GM23248 (cell line): ENCODE data around the gene TM4SF4. TPM values are rescaled to one million over a fixed set of nuclear protein-coding genes. Genes with fewer than 3 reads are reported as not detected.
A peak's percentile ranks its signal among the peaks of the same experiment; 100 is the strongest.

Source experiments
- DNase-seq: peaks from one replicate; pipeline ENCODE4 v3.0.0-alpha.2; 2015
- H2AFZ ChIP-seq: fragments of 200-600 bp; sonication (generic); 2 replicates; pipeline ENCODE4 v1.6.1; 2016; ENCODE audit warnings: antibody characterized with exemption
- H3F3A ChIP-seq: fragments of 200-600 bp; sonication (generic); 2 replicates; pipeline ENCODE4 v1.6.1; 2016; ENCODE audit warnings: mild to moderate bottlenecking, antibody characterized with exemption, mixed run types; ENCODE audit not compliant: insufficient read depth
- H3K27ac ChIP-seq: fragments of 200-600 bp; sonication (generic); 2 replicates; pipeline ENCODE4 v1.5.1; 2016; ENCODE audit warnings: mild to moderate bottlenecking
- H3K27me3 ChIP-seq: fragments of 200-600 bp; sonication (generic); replicated peaks from 2 replicates; pipeline ENCODE4 v1.6.1; 2016; ENCODE audit warnings: mild to moderate bottlenecking; ENCODE audit not compliant: insufficient read depth
- H3K36me3 ChIP-seq: fragments of 200-600 bp; sonication (generic); 2 replicates; pipeline ENCODE4 v1.6.1; 2016; ENCODE audit warnings: low read depth, mild to moderate bottlenecking
- H3K4me1 ChIP-seq: fragments of 200-600 bp; sonication (generic); 2 replicates; pipeline ENCODE4 v1.6.1; 2016; ENCODE audit warnings: mild to moderate bottlenecking; ENCODE audit not compliant: insufficient read depth
- H3K4me2 ChIP-seq: fragments of 200-600 bp; sonication (generic); one replicate; pipeline ENCODE4 v1.6.1; 2016; ENCODE audit warnings: mild to moderate bottlenecking; ENCODE audit not compliant: unreplicated experiment
- H3K4me3 ChIP-seq: fragments of 200-600 bp; sonication (generic); 2 replicates; pipeline ENCODE4 v1.5.1; 2016; ENCODE audit warnings: mild to moderate bottlenecking
- H3K79me2 ChIP-seq: fragments of 200-600 bp; sonication (generic); 2 replicates; pipeline ENCODE4 v1.6.1; 2016; ENCODE audit warnings: mild to moderate bottlenecking; ENCODE audit not compliant: insufficient read depth
- H3K9ac ChIP-seq: fragments of 200-600 bp; sonication (generic); 2 replicates; pipeline ENCODE4 v1.6.1; 2016; ENCODE audit warnings: mild to moderate bottlenecking
- H3K9me2 ChIP-seq: fragments of 200-600 bp; sonication (generic); 2 replicates; pipeline ENCODE4 v1.6.1; 2016; ENCODE audit warnings: mixed run types, mild to moderate bottlenecking, moderate library complexity; ENCODE audit not compliant: insufficient read depth
- H3K9me3 ChIP-seq: fragments of 200-600 bp; sonication (generic); one replicate; pipeline ENCODE4 v1.6.1; 2017; ENCODE audit warnings: low read depth
- H4K20me1 ChIP-seq: fragments of 200-600 bp; sonication (generic); 2 replicates; pipeline ENCODE4 v1.6.0; 2016; ENCODE audit not compliant: insufficient read depth
- EZH2 ChIP-seq: fragments of 200-600 bp; sonication (generic); IDR thresholded peaks from 2 replicates; pipeline ENCODE4 v1.6.1; 2018; ENCODE audit warnings: antibody characterized with exemption, mild to moderate bottlenecking; ENCODE audit not compliant: insufficient read depth, poor library complexity, severe bottlenecking
- EZH2phosphoT487 ChIP-seq: fragments of 200-600 bp; sonication (generic); IDR thresholded peaks from 2 replicates; pipeline ENCODE4 v1.6.1; 2018; ENCODE audit warnings: antibody characterized with exemption, moderate library complexity, mild to moderate bottlenecking, low read depth; ENCODE audit not compliant: insufficient read depth
- WGBS, 2 experiments: methylation state at CpG; one replicate each; pipeline ENCODE4 v1.1.6; 2015 to 2017; ENCODE audit warnings: low lambda C conversion rate in 2 of 2, low coverage in 1 of 2; ENCODE audit errors: missing lambda C conversion rate in 2 of 2; 5-methylcytosine and 5-hydroxymethylcytosine counted together
- in situ Hi-C: fragments of 300-500 bp; cut with MboI; formaldehyde crosslinking; loops from 2 replicates; pipeline ENCODE4 v1.15.0; 2020
- polyA plus RNA-seq: library from polyadenylated mRNA; unstranded; fragments of >200 nt; fragmentation: Nextera tagmentation; extraction: Ambion mirVana; gene quantifications from 2 replicates; pipeline ENCODE4 v1.2.1, GENCODE V29; 2016
- total RNA-seq: library from RNA; depleted of rRNA; stranded (reverse); fragments of >200 nt; shearing (Covaris generic); gene quantifications from 2 replicates; pipeline ENCODE4 v1.2.3, GENCODE V29; 2014

The TM4SF4 gene
- total and polyA plus RNA-seq, 2 experiments from 2014 or later, result 0.96 to 0.97 TPM

GRCh38 chr3:149459491-149460059, 14.9 kb upstream of the TM4SF4 start:
- no peaks in the 10 kb centered on the region for H4K20me1 ChIP-seq
- no peak overlapping the region for H3K4me3 ChIP-seq
- no peak for DNase-seq
- H3K4me1 ChIP-seq, result peaks cover 41% of the 10 kb centered on the region
- no peaks in the 10 kb centered on the region for H3K27me3 ChIP-seq
- H3K36me3 ChIP-seq, result no peaks in the 10 kb centered on the region
- H3K4me2 ChIP-seq, result no peak overlapping the region
- no peak overlapping the region for H3K27ac ChIP-seq
- H3K79me2 ChIP-seq, result no peaks in the 10 kb centered on the region
- in situ Hi-C loops, result no loop called here
- 0 out of 2 replicates have a peak overlapping the region, but pooled peaks have one; percentile 1 for H2AFZ ChIP-seq
- TF ChIP-seq EZH2, result no peak
- TF ChIP-seq EZH2phosphoT487, result no peak
- H3K9me3 ChIP-seq, result no peaks in the 10 kb centered on the region
- peaks cover 26% of the 10 kb centered on the region for H3F3A ChIP-seq
- 90 to 91% methylated on average over 6 of the region's 6 CpGs for WGBS, 2 experiments
- H3K9me2 ChIP-seq, result no peaks in the 10 kb centered on the region
- no peak overlapping the region for H3K9ac ChIP-seq

GRCh38 chr3:149460117-149460516, 14.4 kb upstream of the TM4SF4 start:
- no peaks in the 10 kb centered on the region for H3K79me2 ChIP-seq
- 0 out of 2 replicates have a peak overlapping the region, but pooled peaks have one; percentile 1 for H2AFZ ChIP-seq
- in situ Hi-C loops, result no loop called here
- no peak for TF ChIP-seq EZH2
- TF ChIP-seq EZH2phosphoT487, result no peak
- H3K27ac ChIP-seq, result no peak overlapping the region
- H3K9me3 ChIP-seq, result no peaks in the 10 kb centered on the region
- no peak overlapping the region for H3K4me2 ChIP-seq
- WGBS, 2 experiments, result 24 to 29% methylated on average over 1 of the region's 1 CpG
- H4K20me1 ChIP-seq, result no peaks in the 10 kb centered on the region
- H3K4me1 ChIP-seq, result peaks cover 35% of the 10 kb centered on the region
- H3K9me2 ChIP-seq, result no peaks in the 10 kb centered on the region
- H3K4me3 ChIP-seq, result no peak overlapping the region
- no peak for DNase-seq
- peaks cover 21% of the 10 kb centered on the region for H3F3A ChIP-seq
- H3K27me3 ChIP-seq, result no peaks in the 10 kb centered on the region
- no peak overlapping the region for H3K9ac ChIP-seq
- H3K36me3 ChIP-seq, result no peaks in the 10 kb centered on the region

GRCh38 chr3:149462051-149462450, 12.4 kb upstream of the TM4SF4 start:
- H3K27me3 ChIP-seq, result no peaks in the 10 kb centered on the region
- in situ Hi-C loops, result no loop called here
- WGBS, 2 experiments, result 80 to 86% methylated on average over 3 of the region's 3 CpGs
- peaks cover 29% of the 10 kb centered on the region for H3F3A ChIP-seq
- H2AFZ ChIP-seq, result peak overlapping the region; percentile 13; the same call in 1 of the 2 replicates
- H3K36me3 ChIP-seq, result no peaks in the 10 kb centered on the region
- peak; percentile 36 for DNase-seq
- H3K9ac ChIP-seq, result no peak overlapping the region
- TF ChIP-seq EZH2 (no peak), EZH2phosphoT487 (no peak)
- H3K79me2 ChIP-seq, result no peaks in the 10 kb centered on the region
- no peak overlapping the region for H3K4me3 ChIP-seq
- H3K9me3 ChIP-seq, result no peaks in the 10 kb centered on the region
- H3K4me1 ChIP-seq, result peaks cover 40% of the 10 kb centered on the region
- no peaks in the 10 kb centered on the region for H3K9me2 ChIP-seq
- no peaks in the 10 kb centered on the region for H4K20me1 ChIP-seq
- no peak overlapping the region for H3K4me2 ChIP-seq
- peak overlapping the region; percentile 39 for H3K27ac ChIP-seq

- in situ Hi-C loops, result no loop called here
- Histone ChIP-seq H3K4me1 (peaks cover 46% of the 10 kb centered on the region), H3F3A (peaks cover 35% of the 10 kb centered on the region), H3K4me2 (peak overlapping the region; percentile 14), H3K27ac (peak overlapping the region; percentile 39), H2AFZ (peak overlapping the region; percentile 13; the same call in 1 of the 2 replicates), H3K4me3 (no peak overlapping the region), H3K27me3 (no peaks in the 10 kb centered on the region), H3K79me2 (no peaks in the 10 kb centered on the region), H3K9me3 (no peaks in the 10 kb centered on the region), H3K9ac (no peak overlapping the region), H3K9me2 (no peaks in the 10 kb centered on the region), H3K36me3 (no peaks in the 10 kb centered on the region), H4K20me1 (no peaks in the 10 kb centered on the region)
- 67 to 78% methylated on average over 2 of the region's 2 CpGs for WGBS, 2 experiments
- TF ChIP-seq EZH2 (no peak), EZH2phosphoT487 (no peak)
- peak; percentile 73 for DNase-seq
Observed at GRCh38 chr3:149462581-149463011, 11.9 kb upstream of the TM4SF4 start.

GRCh38 chr3:149463921-149464320, 10.6 kb upstream of the TM4SF4 start:
- Histone ChIP-seq H3F3A (peaks cover 36% of the 10 kb centered on the region), H3K79me2 (no peaks in the 10 kb centered on the region), H3K27me3 (no peaks in the 10 kb centered on the region), H4K20me1 (no peaks in the 10 kb centered on the region), H3K9me3 (no peaks in the 10 kb centered on the region), H3K9ac (no peak overlapping the region), H3K4me3 (no peak overlapping the region), H2AFZ (no peak overlapping the region), H3K4me1 (peaks cover 59% of the 10 kb centered on the region), H3K4me2 (no peak overlapping the region), H3K36me3 (no peaks in the 10 kb centered on the region), H3K9me2 (no peaks in the 10 kb centered on the region), H3K27ac (no peak overlapping the region)
- in situ Hi-C loops, result no loop called here
- WGBS, 2 experiments, result 95 to 98% methylated on average over 18 of the region's 18 CpGs
- DNase-seq, result no peak
- TF ChIP-seq EZH2 (no peak), EZH2phosphoT487 (no peak)
